HepG2 (cell line): ENCODE results near the gene CHST3. TPM values are rescaled to one million over a fixed set of nuclear protein-coding genes. Genes with fewer than 3 reads are reported as not detected.

Experiments
- CREM ChIP-seq, 2 experiments: sonication (generic) in 1 of 2; formaldehyde crosslinking in 1 of 2; IDR thresholded peaks; 2 replicates each; pipeline versions ENCODE4 v1.4.0 to v1.6.1; 2016 to 2020; ENCODE audit warnings: antibody characterized with exemption in 1 of 2, mild to moderate bottlenecking in 1 of 2, missing genetic modification reagents in 1 of 2
- DNMT3B ChIP-seq: conservative IDR thresholded peaks from 2 replicates; pipeline ENCODE4 v1.6.1; 2016; ENCODE audit warnings: missing biosample characterization, control low read depth
- FOSL1 ChIP-seq: sonication (generic); formaldehyde crosslinking; IDR thresholded peaks from 2 replicates; pipeline ENCODE4 v1.9.0; 2021; ENCODE audit warnings: missing genetic modification reagents, borderline replicate concordance
- HOXA9 ChIP-seq: sonication (generic); formaldehyde crosslinking; IDR thresholded peaks from 2 replicates; pipeline ENCODE4 v1.8.1; 2022; ENCODE audit warnings: missing genetic modification reagents, mild to moderate bottlenecking, moderate library complexity, borderline replicate concordance
- ISL2 ChIP-seq: sonication (generic); formaldehyde crosslinking; IDR thresholded peaks from 2 replicates; pipeline ENCODE4 v1.5.0; 2020; ENCODE audit warnings: missing genetic modification reagents
- NFE2 ChIP-seq: sonication (generic); formaldehyde crosslinking; IDR thresholded peaks from 2 replicates; pipeline ENCODE4 v1.4.0; 2020; ENCODE audit warnings: missing genetic modification reagents
- PHF5A ChIP-seq: IDR thresholded peaks from one replicate; pipeline ENCODE4 v1.6.1; 2018; ENCODE audit warnings: low read depth, missing genetic modification reagents; ENCODE audit not compliant: unreplicated experiment
- PTBP1 ChIP-seq: fragments of 200-400 bp; formaldehyde crosslinking; IDR thresholded peaks from 2 replicates; pipeline ENCODE4 v1.6.1; 2018; ENCODE audit warnings: low read length, low read depth; ENCODE audit not compliant: poor library complexity, severe bottlenecking
- ZBTB42 ChIP-seq: sonication (generic); formaldehyde crosslinking; IDR thresholded peaks from 2 replicates; pipeline ENCODE4 v1.5.0; 2020; ENCODE audit warnings: mild to moderate bottlenecking, missing genetic modification reagents
- ZNF180 ChIP-seq: sonication (generic); formaldehyde crosslinking; IDR thresholded peaks from 2 replicates; pipeline ENCODE4 v1.4.0; 2020; ENCODE audit warnings: low read depth, missing genetic modification reagents, borderline replicate concordance
- ZNF333 ChIP-seq: sonication (generic); formaldehyde crosslinking; IDR thresholded peaks from 2 replicates; pipeline ENCODE4 v1.4.0; 2020; ENCODE audit warnings: mild to moderate bottlenecking, missing genetic modification reagents, borderline replicate concordance
- ZNF552 ChIP-seq: sonication (generic); formaldehyde crosslinking; IDR thresholded peaks from 2 replicates; pipeline ENCODE4 v1.9.0; 2022; ENCODE audit warnings: missing genetic modification reagents, mild to moderate bottlenecking, borderline replicate concordance
- ZNF556 ChIP-seq: sonication (generic); formaldehyde crosslinking; IDR thresholded peaks from 2 replicates; pipeline ENCODE4 v1.4.0; 2020; ENCODE audit warnings: mild to moderate bottlenecking, missing genetic modification reagents, borderline replicate concordance
- ZNF577 ChIP-seq: sonication (generic); formaldehyde crosslinking; IDR thresholded peaks from 2 replicates; pipeline ENCODE4 v1.4.0; 2020; ENCODE audit warnings: mild to moderate bottlenecking, low read depth, missing genetic modification reagents, borderline replicate concordance
- polyA plus RNA-seq, 8 experiments: library from polyadenylated mRNA; depleted of rRNA in 3 of 8; stranded (reverse) in 7 of 8; unstranded in 1 of 8; fragments of >200 nt; fragmentation: Illumina TruSeq in 4 of 8; extraction: Trizol in 4 of 8; gene quantifications; 2 replicates each; pipeline versions ENCODE4 v1.2.1 to v1.2.3, GENCODE V29; 2011 to 2016; ENCODE audit warnings: low read depth in 4 of 8, missing spikeins in 1 of 8, mixed read lengths in 1 of 8; ENCODE audit not compliant: insufficient read depth in 1 of 8
- total RNA-seq, 5 experiments: library from RNA; depleted of rRNA; stranded (reverse); fragments of >200 nt; fragmentation: Illumina TruSeq; extraction: Trizol; gene quantifications; 2 replicates each; pipeline ENCODE4 v1.2.3, GENCODE V29; 2016; ENCODE audit warnings: low read depth in 1 of 5
- TF ChIP-seq, protein P1 (sequence below): sonication (generic); formaldehyde crosslinking; IDR thresholded peaks from 2 replicates; pipeline ENCODE4 v1.4.0; 2020; ENCODE audit warnings: missing genetic modification reagents, mild to moderate bottlenecking, borderline replicate concordance
- TF ChIP-seq, protein P2 (sequence below): sonication (generic); formaldehyde crosslinking; IDR thresholded peaks from 2 replicates; pipeline ENCODE4 v1.4.0; 2020; ENCODE audit warnings: mild to moderate bottlenecking, missing genetic modification reagents
- TF ChIP-seq, protein P3 (sequence below): sonication (generic); formaldehyde crosslinking; IDR thresholded peaks from 2 replicates; pipeline ENCODE4 v1.8.0; 2022; ENCODE audit warnings: missing genetic modification reagents, low read depth, mild to moderate bottlenecking, borderline replicate concordance
- TF ChIP-seq, protein P4 (sequence below): sonication (generic); formaldehyde crosslinking; IDR thresholded peaks from 2 replicates; pipeline ENCODE4 v1.8.0; 2022; ENCODE audit warnings: missing genetic modification reagents, mild to moderate bottlenecking, moderate library complexity, borderline replicate concordance

Gene CHST3
- total and polyA plus RNA-seq, 2 of the 13 experiments (the other 11 are each of a cell fraction or from before 2014, with no cell fraction given) = 7.2 to 18.7 TPM

DNA sequence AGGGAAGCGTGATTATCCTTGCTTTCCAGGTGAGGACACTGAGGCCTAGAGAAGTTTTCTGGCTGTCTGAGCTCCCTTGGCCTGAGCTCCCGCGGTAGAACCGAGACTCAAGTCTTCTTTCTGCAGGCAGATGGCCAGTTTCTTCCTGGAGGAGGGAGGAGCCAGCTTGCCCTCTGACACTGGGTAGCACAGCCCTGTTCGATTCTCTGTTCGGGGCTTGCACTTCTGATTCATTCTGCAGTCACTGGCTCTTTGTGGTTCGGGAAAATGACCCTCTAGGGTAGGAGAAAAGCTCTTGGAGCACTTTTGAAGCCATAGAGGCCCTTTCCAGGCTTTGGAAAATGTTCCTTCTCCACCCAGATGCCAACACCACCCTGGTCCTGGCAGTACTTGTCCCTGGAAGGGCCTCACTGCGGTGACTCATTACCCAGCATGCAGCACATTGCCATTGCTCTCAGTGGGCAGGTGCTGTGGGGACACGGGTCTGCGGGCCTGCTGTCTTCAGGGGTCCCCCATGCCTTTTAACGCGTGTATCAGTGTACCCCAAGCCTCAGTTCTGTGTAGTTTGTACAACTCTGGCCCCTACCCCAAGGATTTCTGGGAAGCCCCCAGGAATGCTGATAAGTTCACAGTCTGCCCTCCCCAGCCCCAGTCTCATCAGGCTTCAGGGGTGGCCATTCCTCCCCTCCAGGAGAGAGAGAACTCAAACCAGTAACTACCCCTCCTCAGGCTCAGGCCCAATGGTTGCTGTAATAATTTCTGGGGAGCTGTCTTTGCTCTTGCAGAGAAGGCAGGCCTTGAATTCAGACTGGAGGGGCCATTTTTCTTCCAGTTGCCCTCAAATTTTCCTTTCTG lies 11.9 kb downstream of the CHST3 start (continued):
- TF ChIP-seq, protein P1, sequence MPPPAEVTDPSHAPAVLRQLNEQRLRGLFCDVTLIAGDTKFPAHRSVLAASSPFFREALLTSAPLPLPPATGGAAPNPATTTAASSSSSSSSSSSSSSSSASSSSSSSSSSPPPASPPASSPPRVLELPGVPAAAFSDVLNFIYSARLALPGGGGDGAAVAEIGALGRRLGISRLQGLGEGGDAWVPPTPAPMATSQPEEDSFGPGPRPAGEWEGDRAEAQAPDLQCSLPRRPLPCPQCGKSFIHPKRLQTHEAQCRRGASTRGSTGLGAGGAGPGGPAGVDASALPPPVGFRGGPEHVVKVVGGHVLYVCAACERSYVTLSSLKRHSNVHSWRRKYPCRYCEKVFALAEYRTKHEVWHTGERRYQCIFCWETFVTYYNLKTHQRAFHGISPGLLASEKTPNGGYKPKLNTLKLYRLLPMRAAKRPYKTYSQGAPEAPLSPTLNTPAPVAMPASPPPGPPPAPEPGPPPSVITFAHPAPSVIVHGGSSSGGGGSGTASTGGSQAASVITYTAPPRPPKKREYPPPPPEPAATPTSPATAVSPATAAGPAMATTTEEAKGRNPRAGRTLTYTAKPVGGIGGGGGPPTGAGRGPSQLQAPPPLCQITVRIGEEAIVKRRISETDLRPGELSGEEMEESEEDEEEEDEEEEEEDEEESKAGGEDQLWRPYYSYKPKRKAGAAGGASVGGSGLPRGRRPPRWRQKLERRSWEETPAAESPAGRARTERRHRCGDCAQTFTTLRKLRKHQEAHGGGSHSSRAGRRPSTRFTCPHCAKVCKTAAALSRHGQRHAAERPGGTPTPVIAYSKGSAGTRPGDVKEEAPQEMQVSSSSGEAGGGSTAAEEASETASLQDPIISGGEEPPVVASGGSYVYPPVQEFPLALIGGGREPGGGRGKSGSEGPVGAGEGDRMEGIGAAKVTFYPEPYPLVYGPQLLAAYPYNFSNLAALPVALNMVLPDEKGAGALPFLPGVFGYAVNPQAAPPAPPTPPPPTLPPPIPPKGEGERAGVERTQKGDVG (CRISPR knock-in tag) = 0 out of 2 replicates have a peak, but pooled peaks have one; percentile 23
- TF ChIP-seq ZNF577 (CRISPR knock-in tag) (no peak), ISL2 (CRISPR knock-in tag) (no peak), FOSL1 (CRISPR knock-in tag) (peak; percentile 63; the same call in 1 of the 2 replicates), HOXA9 (CRISPR knock-in tag) (no peak), DNMT3B (CRISPR knock-in tag) (no peak), CREM (IDR thresholded peaks at IDR 0.05) (no peak), CREM (CRISPR knock-in tag; IDR thresholded peaks at IDR 0.05) (no peak), ZNF556 (CRISPR knock-in tag) (no peak), ZBTB42 (CRISPR knock-in tag) (no peak), PTBP1 (no peak), ZNF333 (CRISPR knock-in tag) (no peak), NFE2 (CRISPR knock-in tag) (no peak), ZNF180 (CRISPR knock-in tag) (no peak), PHF5A (no peak), ZNF552 (CRISPR knock-in tag) (no peak)
- TF ChIP-seq, protein P2, sequence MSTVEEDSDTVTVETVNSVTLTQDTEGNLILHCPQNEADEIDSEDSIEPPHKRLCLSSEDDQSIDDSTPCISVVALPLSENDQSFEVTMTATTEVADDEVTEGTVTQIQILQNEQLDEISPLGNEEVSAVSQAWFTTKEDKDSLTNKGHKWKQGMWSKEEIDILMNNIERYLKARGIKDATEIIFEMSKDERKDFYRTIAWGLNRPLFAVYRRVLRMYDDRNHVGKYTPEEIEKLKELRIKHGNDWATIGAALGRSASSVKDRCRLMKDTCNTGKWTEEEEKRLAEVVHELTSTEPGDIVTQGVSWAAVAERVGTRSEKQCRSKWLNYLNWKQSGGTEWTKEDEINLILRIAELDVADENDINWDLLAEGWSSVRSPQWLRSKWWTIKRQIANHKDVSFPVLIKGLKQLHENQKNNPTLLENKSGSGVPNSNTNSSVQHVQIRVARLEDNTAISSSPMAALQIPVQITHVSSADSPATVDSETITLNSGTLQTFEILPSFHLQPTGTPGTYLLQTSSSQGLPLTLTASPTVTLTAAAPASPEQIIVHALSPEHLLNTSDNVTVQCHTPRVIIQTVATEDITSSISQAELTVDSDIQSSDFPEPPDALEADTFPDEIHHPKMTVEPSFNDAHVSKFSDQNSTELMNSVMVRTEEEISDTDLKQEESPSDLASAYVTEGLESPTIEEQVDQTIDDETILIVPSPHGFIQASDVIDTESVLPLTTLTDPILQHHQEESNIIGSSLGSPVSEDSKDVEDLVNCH (CRISPR knock-in tag) = no peak
- TF ChIP-seq, protein P3, sequence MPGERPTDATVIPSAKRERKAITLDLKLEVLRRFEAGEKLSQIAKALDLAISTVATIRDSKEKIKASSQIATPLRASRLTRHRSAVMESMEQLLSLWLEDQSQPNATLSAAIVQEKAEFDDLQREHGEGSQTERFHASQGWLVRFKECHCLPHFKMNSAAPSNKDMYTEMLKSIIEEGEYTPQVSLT (CRISPR knock-in tag) = no peak
- TF ChIP-seq, protein P4, sequence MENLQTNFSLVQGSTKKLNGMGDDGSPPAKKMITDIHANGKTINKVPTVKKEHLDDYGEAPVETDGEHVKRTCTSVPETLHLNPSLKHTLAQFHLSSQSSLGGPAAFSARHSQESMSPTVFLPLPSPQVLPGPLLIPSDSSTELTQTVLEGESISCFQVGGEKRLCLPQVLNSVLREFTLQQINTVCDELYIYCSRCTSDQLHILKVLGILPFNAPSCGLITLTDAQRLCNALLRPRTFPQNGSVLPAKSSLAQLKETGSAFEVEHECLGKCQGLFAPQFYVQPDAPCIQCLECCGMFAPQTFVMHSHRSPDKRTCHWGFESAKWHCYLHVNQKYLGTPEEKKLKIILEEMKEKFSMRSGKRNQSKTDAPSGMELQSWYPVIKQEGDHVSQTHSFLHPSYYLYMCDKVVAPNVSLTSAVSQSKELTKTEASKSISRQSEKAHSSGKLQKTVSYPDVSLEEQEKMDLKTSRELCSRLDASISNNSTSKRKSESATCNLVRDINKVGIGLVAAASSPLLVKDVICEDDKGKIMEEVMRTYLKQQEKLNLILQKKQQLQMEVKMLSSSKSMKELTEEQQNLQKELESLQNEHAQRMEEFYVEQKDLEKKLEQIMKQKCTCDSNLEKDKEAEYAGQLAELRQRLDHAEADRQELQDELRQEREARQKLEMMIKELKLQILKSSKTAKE (CRISPR knock-in tag) = no peak
